Spleen (tissue), 7 donors: Measurements from ENCODE around the gene PDGFC.

ENCODE experiments used
- CTCF ChIP-seq, 11 experiments: fragments of 200-600 bp in 7 of 11; fragments of 450-650 bp in 4 of 11; sonication (generic) in 4 of 11; IDR thresholded peaks in 8 of 11; conservative IDR thresholded peaks in 3 of 11; 1 replicate in 7 of 11; 2 replicates in 4 of 11; pipeline versions ENCODE4 v1.4.0 to v1.8.0; 2016 to 2021; ENCODE audit warnings: antibody characterized with exemption in 11 of 11, inconsistent platforms in 4 of 11, mild to moderate bottlenecking in 1 of 11
- POLR2A ChIP-seq, 3 donors: fragments of 450-650 bp; IDR thresholded peaks; one replicate each; pipeline ENCODE4 v1.5.1; 2017; ENCODE audit warnings: antibody characterized with exemption in 3 of 3, mild to moderate bottlenecking in 1 of 3
- donor health status: DM: no; HTN: no; CAD: no; lungs with moderate emphysema.
- donor health status: DM: no; HTN: no; CAD: no.
- donor health status: DM: no; HTN: no; CAD: no.

- no peak for TF ChIP-seq POLR2A (IDR thresholded peaks at IDR 0.05)
- TF ChIP-seq CTCF (IDR thresholded peaks at IDR 0.05 in 8 of 11, conservative IDR thresholded peaks at IDR 0.05 in 3 of 11), result no peak
Measured at GRCh38 chr4:156711193-156711590, 260.4 kb downstream of the PDGFC start.
